H1 (cell line): ENCODE measurements around the gene EED. TPM values are rescaled to one million over a fixed set of nuclear protein-coding genes. Genes with fewer than 3 reads are reported as not detected.

Experiments used
- ATF3 ChIP-seq: IDR thresholded peaks from 2 replicates; pipeline ENCODE4 v1.6.1; 2011; ENCODE audit warnings: low read depth, mild to moderate bottlenecking, low read length; ENCODE audit not compliant: insufficient read depth
- CHD1 ChIP-seq: IDR thresholded peaks from 2 replicates; pipeline ENCODE4 v1.6.1; 2012; ENCODE audit warnings: low read depth, low read length, improper control_type of control experiment
- CHD7 ChIP-seq: fragments of 300-600 bp; sonication (generic); IDR thresholded peaks from 2 replicates; pipeline ENCODE4 v1.7.1; 2012; ENCODE audit warnings: low read length, moderate library complexity, mild to moderate bottlenecking, inconsistent platforms; ENCODE audit not compliant: insufficient replicate concordance
- E2F6 ChIP-seq: IDR thresholded peaks from 2 replicates; pipeline ENCODE4 v1.6.1; 2012; ENCODE audit warnings: inconsistent platforms
- EGR1 ChIP-seq: IDR thresholded peaks from 2 replicates; pipeline ENCODE4 v1.6.1; 2011; ENCODE audit warnings: low read depth, low read length, borderline replicate concordance
- GABPA ChIP-seq: IDR thresholded peaks from 2 replicates; pipeline ENCODE4 v1.6.1; 2011; ENCODE audit warnings: mild to moderate bottlenecking, low read length, moderate library complexity, borderline replicate concordance; ENCODE audit not compliant: insufficient read depth
- HDAC6 ChIP-seq: IDR thresholded peaks from one replicate; pipeline ENCODE4 v1.7.1; 2012; ENCODE audit warnings: low read depth, mild to moderate bottlenecking, inconsistent platforms, low read length, moderate library complexity
- POLR2AphosphoS5 ChIP-seq: IDR thresholded peaks from 2 replicates; pipeline ENCODE4 v1.6.1; 2011; ENCODE audit warnings: low read depth, low read length
- SIN3A ChIP-seq, 2 experiments: IDR thresholded peaks in 1 of 2; conservative IDR thresholded peaks in 1 of 2; 2 replicates each; pipeline ENCODE4 v1.6.1; 2011 to 2012; ENCODE audit warnings: low read length in 2 of 2, improper control_type of control experiment in 1 of 2, low read depth in 1 of 2, mild to moderate bottlenecking in 1 of 2
- TEAD4 ChIP-seq: IDR thresholded peaks from 2 replicates; pipeline ENCODE4 v1.6.1; 2012; ENCODE audit warnings: low read depth, low read length, inconsistent platforms, mixed read lengths
- polyA plus RNA-seq, 7 experiments: library from polyadenylated mRNA; depleted of rRNA in 3 of 7; stranded (reverse) in 5 of 7; unstranded in 2 of 7; fragments of >200 nt in 5 of 7; fragments of 200-250 nt in 2 of 7; gene quantifications; 1 replicate in 5 of 7; 2 replicates in 1 of 7; 4 replicates in 1 of 7; pipeline versions ENCODE4 v1.2.1 to v1.2.3, GENCODE V29; 2011 to 2013; ENCODE audit warnings: missing spikeins in 2 of 7, mixed read lengths in 2 of 7
- total RNA-seq: library from RNA; stranded (reverse); fragmentation: NEBNext Ultra II Directional; extraction: Animal tissue kit (Norgen Biotek cat#: 25700); gene quantifications from 2 replicates; pipeline ENCODE4 v1.2.1, GENCODE V29; 2021

Gene EED
- total and polyA plus RNA-seq, 2 of the 8 experiments (the other 6 are each of a cell fraction or from before 2014, with no cell fraction given) = 12.6 to 26.9 TPM

GRCh38 chr11:86314636-86315035, 70.1 kb downstream of the EED start (continued):
- TF ChIP-seq CHD7 = no peak
- no peak for TF ChIP-seq GABPA
- TF ChIP-seq TEAD4 = no peak
- no peak for TF ChIP-seq E2F6
- TF ChIP-seq HDAC6 = no peak
- TF ChIP-seq SIN3A (conservative IDR thresholded peaks at IDR 0.05 in 1 of 2, IDR thresholded peaks at IDR 0.05 in 1 of 2; ENCODE audit: low read depth in 1 of 2, low read length in 2 of 2) = no peak
- TF ChIP-seq EGR1 = no peak
- no peak for TF ChIP-seq POLR2AphosphoS5
- no peak for TF ChIP-seq ATF3
- no peak for TF ChIP-seq CHD1
- TF ChIP-seq, all 59 proteins: peak for 0
